GM12872 (cell line): Measurements from ENCODE around the gene RGS6.

Experiments
- CTCF ChIP-seq: IDR thresholded peaks from 3 replicates; pipeline ENCODE4 v1.5.1; 2011; ENCODE audit warnings: low read depth, mild to moderate bottlenecking, low read length, moderate library complexity; ENCODE audit not compliant: insufficient read depth

RGS6 gene

GRCh38 chr14:72383865-72384264, 451.6 kb downstream of the RGS6 start:
- TF ChIP-seq CTCF: no peak

- TF ChIP-seq CTCF: no peak
Measured at GRCh38 chr14:72387726-72388125, 455.5 kb downstream of the RGS6 start.

GRCh38 chr14:72389200-72389599, 457.0 kb downstream of the RGS6 start:
- TF ChIP-seq CTCF: no peak

GRCh38 chr14:72401101-72401625, 468.9 kb downstream of the RGS6 start:
- TF ChIP-seq CTCF: no peak

- TF ChIP-seq CTCF: no peak
Measured at GRCh38 chr14:72401632-72402376, 469.6 kb downstream of the RGS6 start.

- no peak for TF ChIP-seq CTCF
Measured at GRCh38 chr14:72402377-72402772, 470.1 kb downstream of the RGS6 start.

GRCh38 chr14:72404106-72404774, 472.0 kb downstream of the RGS6 start:
- TF ChIP-seq CTCF: no peak
